ENCODE data around the gene C7orf57.
"Not testable (repeated sequence)": the region's sequence is repeated elsewhere in the genome, so short reads cannot be mapped to it uniquely, and the experiment has no call there.

The C7orf57 gene

DNA sequence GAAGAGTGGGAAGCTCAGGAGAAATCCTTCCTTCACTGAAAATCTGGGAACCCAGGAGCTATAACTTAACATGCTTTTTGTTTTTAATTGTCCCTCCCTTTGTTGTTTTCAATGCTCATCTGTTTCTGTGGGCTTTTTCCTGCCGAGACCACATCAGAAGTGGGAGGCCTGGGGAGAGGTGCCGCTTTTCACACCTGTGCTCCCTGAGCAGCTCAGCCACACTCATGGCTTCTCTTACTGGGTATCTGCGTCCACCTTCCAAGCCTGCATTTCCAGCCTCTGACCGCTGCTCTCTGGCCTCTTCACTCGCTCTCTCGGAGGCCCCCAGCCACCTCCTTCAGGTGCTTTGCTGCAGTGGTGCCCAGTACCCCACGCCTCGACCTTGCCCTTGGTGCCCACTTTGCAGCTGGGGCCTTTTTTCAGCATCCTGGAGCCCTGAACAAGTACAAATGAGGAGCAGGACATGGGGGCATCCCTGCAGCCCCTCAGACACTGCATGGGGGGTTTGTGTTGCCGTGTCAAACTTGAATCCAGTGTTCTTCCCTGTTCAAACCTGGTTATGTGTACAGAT is 9.9 kb downstream of the C7orf57 start:
- no peaks in the 10 kb centered on the region for H3K9me3 ChIP-seq (ENCODE audit: control insufficient read depth, insufficient read depth, low read length)
- no peak overlapping the region for H3K9ac ChIP-seq (ENCODE audit: low read depth, low read length)
- H3K4me1 ChIP-seq (ENCODE audit: insufficient read depth, low read length): peaks cover 36% of the 10 kb centered on the region
- peaks cover 13% of the 10 kb centered on the region; the same call in 1 of the 2 replicates for H3K36me3 ChIP-seq (ENCODE audit: insufficient read depth, low read length)

DNA sequence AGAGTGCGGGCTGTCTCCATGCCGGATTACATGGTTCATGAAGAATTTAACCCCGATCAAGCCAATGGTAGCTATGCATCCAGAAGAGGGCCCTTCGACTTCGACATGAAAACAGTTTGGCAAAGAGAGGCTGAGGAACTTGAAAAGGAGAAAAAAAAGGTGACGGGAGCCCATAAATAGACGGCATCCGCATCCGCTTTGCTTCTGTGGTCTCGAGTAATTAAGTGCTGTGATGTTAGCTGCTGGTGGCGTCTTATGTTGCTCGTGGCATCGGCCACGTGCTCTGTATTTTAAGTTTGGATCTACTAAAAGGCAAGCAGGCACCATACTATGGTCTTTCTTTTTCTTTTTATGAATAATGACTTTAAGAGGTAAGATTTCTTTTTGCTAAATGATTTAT is 11.1 kb downstream of the C7orf57 start:
- peaks cover 25% of the 10 kb centered on the region for H3K4me1 ChIP-seq (ENCODE audit: insufficient read depth, low read length)
- H3K9ac ChIP-seq (ENCODE audit: low read depth, low read length): no peak overlapping the region
- H3K36me3 ChIP-seq (ENCODE audit: insufficient read depth, low read length): peaks cover 13% of the 10 kb centered on the region; the same call in 1 of the 2 replicates
- no peaks in the 10 kb centered on the region for H3K9me3 ChIP-seq (ENCODE audit: control insufficient read depth, insufficient read depth, low read length)

DNA sequence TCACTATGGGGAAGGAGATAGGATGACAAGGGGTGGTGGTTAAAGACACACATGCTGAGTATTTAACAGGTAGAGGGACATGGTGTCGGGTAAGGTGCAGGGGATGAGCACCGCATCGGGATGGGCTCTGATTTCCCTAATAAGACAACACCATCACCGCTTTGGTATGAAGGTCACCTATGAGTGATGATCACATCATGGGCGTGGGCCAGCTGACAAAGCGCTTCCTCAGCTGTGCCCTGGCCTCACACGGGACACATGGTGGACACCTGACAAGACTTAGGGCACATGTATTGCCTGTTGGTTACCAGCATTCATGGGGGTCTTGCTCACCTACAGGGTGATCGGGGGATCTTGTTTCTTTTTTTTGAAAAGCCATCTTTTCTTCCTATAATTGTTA is 12.8 kb downstream of the C7orf57 start:
- peaks cover 13% of the 10 kb centered on the region; the same call in 1 of the 2 replicates for H3K36me3 ChIP-seq (ENCODE audit: insufficient read depth, low read length)
- no peaks in the 10 kb centered on the region for H3K9me3 ChIP-seq (ENCODE audit: control insufficient read depth, insufficient read depth, low read length)
- no peak overlapping the region for H3K9ac ChIP-seq (ENCODE audit: low read depth, low read length)
- peaks cover 17% of the 10 kb centered on the region for H3K4me1 ChIP-seq (ENCODE audit: insufficient read depth, low read length)

DNA sequence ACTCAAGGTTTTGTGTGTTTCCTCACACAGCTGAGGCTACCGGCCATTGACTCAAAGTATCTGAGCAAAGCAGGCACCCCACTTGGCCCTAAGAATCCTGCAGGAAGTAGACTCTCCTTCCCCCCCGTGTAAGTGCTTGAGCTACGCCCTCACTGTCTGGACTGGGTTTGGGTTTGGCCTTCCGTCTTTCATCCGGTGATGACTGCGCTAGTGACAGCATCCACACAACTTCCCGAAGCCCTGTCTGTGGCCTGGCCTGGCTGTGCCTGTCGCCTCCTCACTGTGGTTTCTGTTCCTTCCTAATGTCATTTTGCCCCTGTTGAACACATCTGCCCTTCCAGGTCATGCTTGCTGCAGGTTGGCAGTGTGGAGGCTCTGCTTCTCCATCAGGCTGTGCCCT is 14.5 kb downstream of the C7orf57 start:
- no peak overlapping the region for H3K9ac ChIP-seq (ENCODE audit: low read depth, low read length)
- peaks cover 14% of the 10 kb centered on the region for H3K4me1 ChIP-seq (ENCODE audit: insufficient read depth, low read length)
- H3K9me3 ChIP-seq (ENCODE audit: control insufficient read depth, insufficient read depth, low read length): no peaks in the 10 kb centered on the region
- H3K36me3 ChIP-seq (ENCODE audit: insufficient read depth, low read length): peaks cover 13% of the 10 kb centered on the region; the same call in 1 of the 2 replicates

DNA sequence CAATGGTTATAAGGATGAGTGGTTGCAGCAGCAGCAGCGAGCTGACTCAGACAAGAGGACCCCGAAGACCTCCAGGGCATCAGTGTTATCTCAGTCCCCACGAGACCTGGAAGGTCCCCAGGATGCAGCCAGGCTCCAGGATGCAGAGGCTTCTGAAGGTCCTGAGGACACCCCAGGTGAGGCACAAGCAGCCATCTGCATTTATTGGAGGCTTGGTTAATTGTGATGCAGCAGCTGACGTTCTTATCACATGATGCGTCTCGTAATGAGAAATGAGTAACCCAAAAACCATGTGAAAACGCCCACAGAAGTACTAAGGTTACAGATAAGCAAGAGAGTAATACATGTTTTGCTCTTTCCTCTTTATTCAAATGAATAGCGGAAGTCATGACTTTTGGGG is 17.4 kb downstream of the C7orf57 start:
- Histone ChIP-seq H3K4me1 (ENCODE audit: insufficient read depth, low read length) (peaks cover 8% of the 10 kb centered on the region; the same call in 1 of the 2 replicates), H3K36me3 (ENCODE audit: insufficient read depth, low read length) (peaks cover 10% of the 10 kb centered on the region; the same call in 1 of the 2 replicates), H3K9ac (ENCODE audit: low read depth, low read length) (no peak overlapping the region), H3K9me3 (ENCODE audit: control insufficient read depth, insufficient read depth, low read length) (peaks cover 2% of the 10 kb centered on the region)

DNA sequence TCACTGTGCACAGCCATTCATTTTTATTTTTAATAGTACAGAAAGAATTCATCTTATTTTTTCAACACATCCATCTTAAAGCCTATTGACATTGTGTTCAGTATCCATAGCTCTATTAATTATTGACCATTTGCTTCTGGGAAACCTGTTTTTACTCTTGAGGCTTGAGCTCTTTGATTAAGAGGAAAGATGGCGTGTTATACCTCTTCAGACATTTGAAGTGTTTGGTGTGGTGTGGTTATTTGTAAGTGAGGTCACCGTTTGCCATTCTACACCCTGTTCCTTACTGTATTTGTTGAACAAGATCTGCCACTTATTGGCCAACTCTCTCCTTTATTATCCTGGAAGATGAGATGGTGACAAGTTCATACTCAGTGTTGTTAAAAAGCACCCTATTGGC is 18.4 kb downstream of the C7orf57 start:
- no peak overlapping the region for H3K9ac ChIP-seq (ENCODE audit: low read depth, low read length)
- peaks cover 8% of the 10 kb centered on the region; the same call in 1 of the 2 replicates for H3K4me1 ChIP-seq (ENCODE audit: insufficient read depth, low read length)
- peaks cover 5% of the 10 kb centered on the region; the same call in 1 of the 2 replicates for H3K36me3 ChIP-seq (ENCODE audit: insufficient read depth, low read length)
- peaks cover 2% of the 10 kb centered on the region for H3K9me3 ChIP-seq (ENCODE audit: control insufficient read depth, insufficient read depth, low read length)

DNA sequence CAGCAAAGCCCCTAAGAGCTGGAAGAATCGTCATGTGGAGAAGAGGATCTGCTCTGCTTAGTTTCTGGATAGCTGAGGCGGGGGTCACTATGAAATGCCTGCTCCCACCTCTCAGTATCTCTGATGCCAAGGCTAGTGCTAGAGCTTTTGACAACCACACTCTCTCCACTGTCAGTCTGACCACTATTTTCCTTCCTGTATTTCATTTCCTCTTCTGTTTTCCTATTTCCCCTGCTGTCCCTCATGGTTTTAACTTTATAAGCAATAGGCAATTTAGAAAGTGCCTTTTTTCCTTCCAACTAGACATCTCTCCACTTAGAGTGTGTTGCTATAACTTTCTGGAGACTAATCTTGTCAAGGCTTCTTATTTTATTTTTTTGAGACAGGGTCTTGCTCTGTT is 23.6 kb downstream of the C7orf57 start:
- H3K9me3 ChIP-seq (ENCODE audit: control insufficient read depth, insufficient read depth, low read length): peaks cover 2% of the 10 kb centered on the region
- H3K36me3 ChIP-seq (ENCODE audit: insufficient read depth, low read length): no peaks in the 10 kb centered on the region
- H3K9ac ChIP-seq (ENCODE audit: low read depth, low read length): no peak overlapping the region
- H3K4me1 ChIP-seq (ENCODE audit: insufficient read depth, low read length): no peaks in the 10 kb centered on the region

DNA sequence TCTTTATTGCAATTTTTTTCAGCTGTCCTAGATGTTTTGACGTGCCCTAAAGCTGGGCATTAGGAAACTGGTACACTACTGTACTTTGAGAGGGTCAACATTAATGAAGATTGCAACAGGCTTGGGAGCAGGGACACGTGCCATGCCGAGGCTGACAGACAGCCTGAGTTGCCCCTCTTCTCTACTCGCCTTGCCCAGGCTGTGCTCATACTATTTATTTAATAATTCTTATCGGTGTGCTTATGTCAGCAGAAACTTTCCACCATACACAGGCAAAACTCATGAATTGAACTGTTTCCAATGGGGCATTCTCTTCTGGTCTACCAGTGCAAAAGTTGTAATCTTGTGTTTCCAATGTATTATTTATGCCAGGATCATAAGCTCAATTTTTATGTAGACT is 24.4 kb downstream of the C7orf57 start:
- Histone ChIP-seq H3K9ac (ENCODE audit: low read depth, low read length) (no peak overlapping the region), H3K36me3 (ENCODE audit: insufficient read depth, low read length) (no peaks in the 10 kb centered on the region), H3K9me3 (ENCODE audit: control insufficient read depth, insufficient read depth, low read length) (peaks cover 7% of the 10 kb centered on the region), H3K4me1 (ENCODE audit: insufficient read depth, low read length) (no peaks in the 10 kb centered on the region)

DNA sequence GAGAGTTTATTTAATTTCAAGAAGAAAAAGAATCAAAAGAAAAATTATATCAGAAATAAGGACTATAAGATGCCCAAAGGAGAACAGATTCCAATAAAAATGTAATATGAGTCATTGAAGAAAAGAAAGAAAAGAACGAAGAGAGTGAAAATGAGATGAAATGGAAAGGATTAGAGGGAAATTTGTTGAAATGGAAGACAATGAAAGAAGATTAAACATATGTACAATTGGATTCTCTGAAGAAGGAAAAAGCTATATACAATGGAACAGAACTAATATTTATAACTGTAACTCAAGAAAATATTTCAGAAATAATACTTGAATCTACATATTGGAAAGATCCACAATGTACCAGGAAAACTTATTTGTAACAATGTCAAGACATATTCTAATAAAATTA is 28.6 kb downstream of the C7orf57 start:
- Histone ChIP-seq H3K9ac (ENCODE audit: low read depth, low read length) (no peak overlapping the region), H3K9me3 (ENCODE audit: control insufficient read depth, insufficient read depth, low read length) (peaks cover 4% of the 10 kb centered on the region), H3K36me3 (ENCODE audit: insufficient read depth, low read length) (no peaks in the 10 kb centered on the region), H3K4me1 (ENCODE audit: insufficient read depth, low read length) (no peaks in the 10 kb centered on the region)

DNA sequence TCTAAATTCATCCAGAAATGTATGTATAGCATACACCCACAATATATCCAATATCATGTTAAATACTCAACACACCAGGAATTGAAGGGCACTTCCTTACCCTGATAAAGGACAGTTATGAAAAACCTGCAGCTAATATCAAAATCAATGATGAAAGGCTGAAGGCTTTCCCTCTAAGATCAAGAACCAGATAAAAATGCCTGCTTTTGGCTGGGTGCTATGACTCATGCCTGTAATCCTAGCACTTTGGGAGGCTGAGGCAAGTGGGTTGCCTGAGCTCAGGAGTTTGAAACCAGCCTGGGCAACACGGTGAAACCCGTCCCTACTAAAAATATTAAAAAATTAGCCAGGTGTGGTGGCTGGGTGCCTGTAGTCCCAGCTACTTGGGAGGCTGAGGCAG is 32.1 kb downstream of the C7orf57 start:
- Histone ChIP-seq H3K9me3 (ENCODE audit: control insufficient read depth, insufficient read depth, low read length) (peaks cover 9% of the 10 kb centered on the region), H3K4me1 (ENCODE audit: insufficient read depth, low read length) (no peaks in the 10 kb centered on the region), H3K9ac (ENCODE audit: low read depth, low read length) (no peak overlapping the region), H3K36me3 (ENCODE audit: insufficient read depth, low read length) (no peaks in the 10 kb centered on the region)

DNA sequence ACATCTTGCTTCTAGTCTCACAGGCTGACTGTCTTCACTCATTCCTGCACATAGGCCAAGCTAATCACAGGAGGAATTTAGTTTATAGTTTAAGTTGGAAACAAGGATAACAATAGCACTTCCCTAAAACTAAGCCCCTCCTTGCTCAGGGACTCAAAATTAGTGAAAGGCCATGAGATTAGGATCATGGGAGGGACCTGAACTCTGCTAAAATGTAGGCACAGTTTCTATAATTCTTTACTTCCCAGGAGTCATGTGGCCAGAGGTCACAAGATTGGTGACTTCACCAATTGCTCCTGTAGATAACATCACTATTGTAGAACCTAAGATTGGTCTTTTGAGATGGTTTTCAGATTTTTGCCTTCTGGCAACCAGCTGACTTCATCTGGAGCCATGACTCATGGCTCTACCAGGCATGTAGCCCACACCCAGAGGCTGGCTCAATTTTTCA is 38.9 kb downstream of the C7orf57 start:
- 0 out of 2 replicates have a peak, but pooled peaks cover 3% of the 10 kb centered on the region for H3K4me1 ChIP-seq (ENCODE audit: insufficient read depth, low read length)
- no peaks in the 10 kb centered on the region for H3K36me3 ChIP-seq (ENCODE audit: insufficient read depth, low read length)
- H3K9ac ChIP-seq (ENCODE audit: low read depth, low read length): no peak overlapping the region
- H3K9me3 ChIP-seq (ENCODE audit: control insufficient read depth, insufficient read depth, low read length): peaks cover 7% of the 10 kb centered on the region; the same call in 1 of the 2 replicates

DNA sequence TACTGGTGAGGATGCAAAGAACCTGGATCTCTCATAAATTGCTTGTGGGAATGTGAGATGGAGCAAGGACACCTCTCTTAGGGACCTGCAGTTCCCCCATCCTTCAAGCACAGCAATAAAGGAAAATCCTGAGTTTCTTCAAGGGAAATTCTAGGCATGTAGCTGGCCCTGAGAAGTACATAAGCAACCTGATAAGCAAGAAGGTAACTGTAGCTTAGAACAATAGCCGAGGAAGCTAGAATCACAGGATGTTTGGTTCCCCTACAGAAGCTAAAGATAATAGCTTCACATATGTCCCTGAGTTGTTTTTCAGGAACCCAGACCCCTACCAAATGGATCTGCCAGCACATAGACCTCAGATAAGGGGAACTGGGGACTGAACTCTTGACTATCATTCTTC is 42.1 kb downstream of the C7orf57 start:
- Histone ChIP-seq H3K4me1 (ENCODE audit: insufficient read depth, low read length) (peaks cover 4% of the 10 kb centered on the region), H3K9ac (ENCODE audit: low read depth, low read length) (no peak overlapping the region), H3K36me3 (ENCODE audit: insufficient read depth, low read length) (no peaks in the 10 kb centered on the region), H3K9me3 (ENCODE audit: control insufficient read depth, insufficient read depth, low read length) (0 out of 2 replicates have a peak, but pooled peaks cover 2% of the 10 kb centered on the region)

DNA sequence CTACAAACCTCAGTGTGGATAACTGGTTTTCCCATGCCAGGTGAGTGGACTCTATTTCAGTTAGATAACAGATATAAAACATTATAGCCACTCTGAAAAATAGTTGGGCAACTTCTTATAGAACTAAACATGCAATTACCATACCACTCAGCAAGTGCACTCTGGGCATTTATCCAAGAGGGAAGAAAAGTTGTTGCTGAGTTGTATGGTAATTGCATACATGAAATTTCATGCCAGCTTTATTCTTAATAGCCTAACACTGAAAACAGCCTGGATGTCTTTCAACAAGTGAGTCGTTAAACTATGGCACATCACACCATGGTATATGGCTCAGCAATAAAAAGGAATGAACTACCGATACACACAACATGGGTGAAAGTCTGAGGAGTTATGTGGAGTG is 43.1 kb downstream of the C7orf57 start:
- H3K36me3 ChIP-seq (ENCODE audit: insufficient read depth, low read length): no peaks in the 10 kb centered on the region
- peaks cover 14% of the 10 kb centered on the region for H3K4me1 ChIP-seq (ENCODE audit: insufficient read depth, low read length)
- H3K9ac ChIP-seq (ENCODE audit: low read depth, low read length): no peak overlapping the region
- 0 out of 2 replicates have a peak, but pooled peaks cover 2% of the 10 kb centered on the region for H3K9me3 ChIP-seq (ENCODE audit: control insufficient read depth, insufficient read depth, low read length)

DNA sequence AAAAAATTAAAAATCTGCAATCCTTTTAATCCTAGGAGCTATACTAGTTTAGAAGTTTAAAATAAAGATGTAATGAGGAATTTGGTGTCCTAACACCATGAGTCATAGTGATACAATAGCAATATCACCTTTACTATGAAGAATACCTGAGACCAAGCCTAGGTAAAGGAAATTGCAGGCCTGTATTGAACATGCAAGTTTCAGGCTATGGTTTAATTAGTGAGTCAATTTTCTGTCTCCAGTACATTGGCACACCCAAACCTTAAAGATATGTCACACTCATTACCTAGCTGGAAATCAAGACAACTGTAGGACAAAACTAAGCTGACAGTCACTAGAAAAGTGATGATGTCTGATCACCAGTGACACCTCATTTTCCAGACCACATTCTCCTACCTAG is 47.0 kb downstream of the C7orf57 start:
- H3K9ac ChIP-seq (ENCODE audit: low read depth, low read length); H3K36me3 ChIP-seq (ENCODE audit: insufficient read depth, low read length); H3K9me3 ChIP-seq (ENCODE audit: control insufficient read depth, insufficient read depth, low read length): not testable (repeated sequence)
- peaks cover 41% of the 10 kb centered on the region for H3K4me1 ChIP-seq (ENCODE audit: insufficient read depth, low read length)

DNA sequence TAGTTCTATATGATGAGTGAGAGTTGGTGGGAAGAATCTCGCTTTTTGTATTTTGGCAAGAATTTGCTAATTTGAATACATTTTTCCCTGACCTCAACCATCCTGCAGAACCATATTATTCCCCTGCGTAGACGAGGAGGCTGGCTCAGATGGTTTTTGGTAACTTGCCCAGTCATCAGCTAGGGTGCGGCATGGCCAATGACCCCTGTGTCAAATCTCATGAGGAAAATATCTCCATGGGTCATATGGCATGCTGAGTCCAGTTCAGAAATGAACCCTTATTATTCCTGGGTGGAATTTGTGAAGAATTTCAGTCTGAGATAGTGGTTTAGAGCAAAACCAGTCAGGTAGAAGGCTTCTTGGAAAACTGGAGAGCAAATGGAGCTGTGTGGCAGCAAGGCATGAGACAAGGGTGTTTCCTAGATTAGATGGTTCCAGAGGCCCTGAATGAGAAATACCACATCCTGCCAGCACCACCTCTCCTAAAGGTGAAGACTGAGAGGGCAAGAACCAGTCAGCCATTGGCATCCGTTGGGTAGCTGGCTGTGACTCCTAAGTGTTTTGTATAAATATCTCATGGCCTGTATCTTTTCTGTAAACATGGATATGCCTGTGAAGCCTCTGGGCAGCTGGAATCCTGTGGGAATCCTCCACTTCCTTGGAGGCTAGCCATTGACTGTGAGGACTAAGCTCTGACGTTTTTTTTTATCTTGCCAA is 47.9 kb downstream of the C7orf57 start:
- Histone ChIP-seq H3K36me3 (ENCODE audit: insufficient read depth, low read length) (no peaks in the 10 kb centered on the region), H3K4me1 (ENCODE audit: insufficient read depth, low read length) (peaks cover 42% of the 10 kb centered on the region), H3K9me3 (ENCODE audit: control insufficient read depth, insufficient read depth, low read length) (no peaks in the 10 kb centered on the region), H3K9ac (ENCODE audit: low read depth, low read length) (no peak overlapping the region)
